HG02623 (cell line): ENCODE data around the gene USP22.
"Not testable (repeated sequence)": the region's sequence is repeated elsewhere in the genome, so short reads cannot be mapped to it uniquely, and the experiment has no call there.

ENCODE experiments used
- ATAC-seq: cut with Tn5 transposase; IDR thresholded peaks from one replicate; pipeline ENCODE4 v1.9.1; 2021; ENCODE audit warnings: moderate library complexity; ENCODE audit not compliant: unreplicated experiment

USP22 gene

DNA sequence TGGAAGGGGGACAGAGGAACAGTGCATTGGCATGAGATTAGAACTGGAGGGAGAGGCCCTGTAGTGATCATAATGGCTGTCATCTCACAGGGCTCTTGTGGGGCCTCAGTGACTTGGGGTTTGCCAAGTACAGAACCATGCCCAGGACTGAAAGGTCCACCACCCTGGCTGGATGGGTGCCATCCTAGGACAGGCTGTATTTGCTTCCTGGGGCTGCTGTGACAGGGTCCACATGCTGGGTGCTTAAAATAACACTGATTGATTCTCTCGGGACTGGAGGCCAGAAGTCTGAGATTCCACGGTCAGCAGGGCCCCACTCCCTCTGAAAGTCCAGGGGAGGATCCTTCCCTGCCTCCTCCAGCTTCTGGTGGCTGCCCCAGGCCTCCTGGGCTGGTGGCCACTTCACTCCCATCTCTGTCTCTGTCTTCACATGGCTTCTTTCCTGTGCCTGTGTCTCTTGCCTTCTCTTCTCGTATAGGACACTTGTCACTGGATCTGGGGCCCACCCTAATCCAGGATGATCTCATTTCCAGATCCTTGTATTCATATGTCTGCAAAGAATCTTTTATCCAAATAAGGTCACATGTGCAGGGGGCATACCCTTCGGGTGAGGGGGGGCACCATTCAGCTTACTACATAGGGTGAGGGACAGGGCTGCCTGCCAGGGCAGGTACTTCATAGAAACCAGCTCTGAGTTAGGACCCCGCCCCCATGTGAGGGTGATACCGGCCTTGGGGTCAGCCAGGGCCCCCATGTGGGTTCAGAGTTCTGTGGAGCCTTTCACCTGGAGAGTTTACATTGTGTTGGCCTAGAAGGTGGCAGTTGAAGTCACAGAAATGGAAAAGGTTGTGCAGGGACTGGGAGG is 52.6 kb downstream of the USP22 start:
- no peak for ATAC-seq

DNA sequence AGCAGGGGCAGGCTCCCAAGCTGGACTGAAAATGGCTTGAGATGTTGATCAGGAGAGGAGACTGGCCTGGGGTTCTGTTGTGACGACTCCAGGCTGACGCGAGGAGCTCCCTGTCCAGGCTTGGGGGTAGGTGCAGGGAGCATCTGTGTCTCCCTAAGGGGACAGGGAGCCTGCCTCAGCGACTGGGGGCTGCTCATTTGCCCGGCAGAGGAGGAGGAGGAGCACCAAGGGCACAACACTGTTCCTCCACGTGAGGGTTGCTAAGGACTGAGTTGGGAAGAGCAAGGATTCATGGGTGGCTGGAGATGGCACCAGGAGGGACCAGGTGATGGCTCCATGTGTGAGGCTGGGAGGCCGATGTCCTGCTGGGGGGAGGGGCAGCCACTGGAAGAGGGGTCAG is 53.3 kb downstream of the USP22 start:
- ATAC-seq, result no peak

DNA sequence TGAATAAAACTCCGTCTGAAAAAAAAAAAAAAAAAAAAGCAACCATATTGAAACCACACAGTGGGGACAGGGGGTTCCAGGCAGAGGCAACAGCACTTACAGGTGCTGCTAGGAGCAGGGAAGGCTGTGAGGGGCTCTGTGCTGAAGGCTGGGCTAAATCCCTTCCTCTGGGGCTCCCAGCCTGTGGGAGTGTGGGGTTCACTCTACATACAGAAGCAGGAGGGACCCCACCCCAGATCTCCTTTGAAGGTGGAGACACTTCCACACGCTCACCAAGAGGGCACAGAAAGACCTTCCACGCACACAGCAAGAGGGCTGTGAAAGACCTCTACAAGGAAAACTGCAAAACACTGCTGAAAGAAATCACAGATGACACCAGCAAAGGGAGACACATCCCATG is 53.9 kb downstream of the USP22 start:
- no peak for ATAC-seq

DNA sequence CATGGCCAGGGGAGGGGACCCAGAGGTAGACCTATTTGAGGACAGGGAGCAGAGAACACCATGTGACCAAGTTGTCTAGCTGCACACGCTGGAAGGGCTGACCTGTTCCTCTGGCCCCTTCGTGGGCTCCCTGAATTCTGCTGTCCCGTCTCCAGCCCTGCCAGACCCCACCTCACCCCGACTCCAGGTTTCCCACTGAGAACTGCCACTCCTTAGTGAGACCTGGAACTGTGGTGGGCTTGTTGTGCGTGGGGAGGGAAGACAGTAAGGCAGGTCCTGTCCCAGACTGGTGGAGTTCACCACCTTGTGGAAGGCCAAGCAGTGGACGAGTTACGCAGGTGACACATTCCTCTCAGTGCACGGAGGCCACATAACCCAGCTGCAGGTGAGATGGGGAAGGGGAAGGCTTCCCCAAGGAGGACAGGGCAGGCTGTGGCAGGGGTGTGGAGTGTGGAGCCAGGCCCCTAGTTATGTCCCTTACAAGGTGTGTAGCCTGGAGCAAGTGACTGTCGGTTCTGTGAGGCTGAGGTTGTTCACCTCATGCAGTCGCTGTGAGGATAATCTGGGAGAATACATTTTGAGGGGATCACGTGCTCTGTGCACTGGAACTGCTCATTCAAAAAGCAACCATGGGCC is 54.7 kb downstream of the USP22 start:
- ATAC-seq, result no peak

DNA sequence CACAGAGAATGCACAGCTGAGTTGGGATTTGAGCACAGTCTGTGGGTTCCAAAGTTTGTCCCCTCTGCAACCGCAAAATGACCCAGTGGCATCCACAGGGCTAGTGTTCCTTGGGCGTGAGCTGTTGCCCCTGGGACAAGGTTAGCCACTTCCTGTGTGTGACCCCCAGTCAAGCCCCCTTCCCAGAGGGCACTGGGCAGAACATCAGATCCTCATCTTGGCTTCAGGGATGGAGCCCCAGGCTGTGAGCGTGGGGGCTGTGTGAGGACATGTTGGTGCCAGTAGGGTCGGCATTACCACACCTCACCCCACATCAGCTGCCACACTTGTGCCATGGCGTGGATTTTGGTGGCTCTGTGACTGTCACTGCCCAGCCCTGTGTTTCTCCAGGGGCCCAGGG is 55.3 kb downstream of the USP22 start:
- no peak for ATAC-seq

DNA sequence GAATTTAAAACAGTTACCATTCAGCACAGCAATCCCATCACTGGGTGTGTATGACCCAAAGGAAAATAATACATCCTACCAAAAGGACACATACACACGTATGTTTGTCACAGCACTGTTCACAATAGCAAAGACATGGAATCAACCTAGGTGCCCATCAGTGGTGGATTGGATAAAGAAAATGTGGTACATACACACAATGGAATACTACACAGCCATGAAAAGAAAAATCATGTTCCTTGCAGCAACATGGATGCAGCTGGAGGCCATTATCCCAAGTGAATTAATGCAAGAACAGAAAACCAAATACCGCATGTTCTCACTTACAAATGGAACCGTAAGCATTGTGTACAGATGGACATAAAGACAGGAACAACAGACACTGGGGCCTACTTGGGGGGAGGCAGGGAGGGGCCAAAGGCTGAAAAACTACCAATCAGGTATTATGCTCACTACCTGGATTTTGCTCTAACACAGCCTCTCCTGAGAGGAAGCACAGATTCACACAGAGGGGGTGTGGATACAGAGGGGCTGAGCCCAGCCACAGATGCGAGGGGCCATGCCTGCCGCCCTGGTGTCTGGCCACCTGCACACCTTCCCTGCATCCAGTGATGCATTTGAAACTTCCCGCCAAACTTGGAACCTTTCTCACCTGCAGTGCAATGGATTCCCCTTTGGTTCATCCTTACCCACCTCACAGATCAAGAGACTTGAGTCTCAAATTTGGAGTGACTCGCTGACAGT is 55.9 kb downstream of the USP22 start:
- ATAC-seq, result no peak

DNA sequence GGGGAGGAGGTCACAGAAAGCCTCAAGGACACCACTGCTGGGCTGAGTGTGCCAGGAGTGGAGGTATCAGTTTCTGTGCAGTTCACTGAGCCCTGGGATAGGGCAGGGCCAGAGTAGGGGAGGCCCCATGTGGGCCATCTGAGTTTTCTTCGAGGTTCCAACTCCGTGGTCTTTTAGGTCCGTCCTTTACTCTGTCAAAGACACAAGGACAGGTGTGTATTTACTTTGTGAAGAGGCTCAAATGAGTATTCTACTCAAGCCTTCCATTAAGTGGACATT is 59.5 kb downstream of the USP22 start:
- no peak for ATAC-seq

DNA sequence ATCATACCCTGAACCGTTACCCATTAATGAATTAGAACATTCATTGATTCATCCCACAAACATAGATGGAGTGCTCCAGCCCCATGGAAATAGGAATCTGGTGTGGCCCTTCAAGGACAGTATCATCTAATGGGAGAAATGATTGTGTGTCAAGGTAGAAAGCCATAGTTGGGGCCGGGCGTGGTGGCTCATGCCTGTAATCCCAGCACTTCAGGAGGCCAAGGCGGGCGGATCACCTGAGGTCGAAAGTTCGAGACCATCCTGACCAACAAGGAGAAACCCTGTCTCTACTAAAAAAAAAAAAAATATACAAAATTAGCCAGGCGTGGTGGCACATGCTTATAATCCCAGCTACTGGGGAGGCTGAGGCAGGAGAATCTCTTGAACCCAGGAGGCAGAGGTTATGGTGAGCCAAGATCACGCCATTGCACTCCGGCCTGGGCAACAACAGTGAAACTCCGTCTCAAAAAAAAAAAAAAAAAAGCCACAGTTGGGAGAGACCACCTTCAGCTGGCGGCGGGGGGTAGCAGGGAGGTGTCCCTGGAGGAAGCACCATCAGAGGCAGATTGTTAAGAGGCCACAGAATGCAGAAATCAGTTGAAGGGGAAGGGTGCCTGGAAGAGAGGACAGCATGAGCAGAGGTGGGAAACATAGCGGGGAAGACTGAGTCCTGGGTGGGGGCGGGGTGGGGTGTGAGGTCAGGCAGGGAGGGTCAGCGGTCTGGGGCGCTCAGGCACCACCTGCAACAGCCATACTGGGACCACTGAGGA is 60.0 kb downstream of the USP22 start:
- no peak for ATAC-seq

DNA sequence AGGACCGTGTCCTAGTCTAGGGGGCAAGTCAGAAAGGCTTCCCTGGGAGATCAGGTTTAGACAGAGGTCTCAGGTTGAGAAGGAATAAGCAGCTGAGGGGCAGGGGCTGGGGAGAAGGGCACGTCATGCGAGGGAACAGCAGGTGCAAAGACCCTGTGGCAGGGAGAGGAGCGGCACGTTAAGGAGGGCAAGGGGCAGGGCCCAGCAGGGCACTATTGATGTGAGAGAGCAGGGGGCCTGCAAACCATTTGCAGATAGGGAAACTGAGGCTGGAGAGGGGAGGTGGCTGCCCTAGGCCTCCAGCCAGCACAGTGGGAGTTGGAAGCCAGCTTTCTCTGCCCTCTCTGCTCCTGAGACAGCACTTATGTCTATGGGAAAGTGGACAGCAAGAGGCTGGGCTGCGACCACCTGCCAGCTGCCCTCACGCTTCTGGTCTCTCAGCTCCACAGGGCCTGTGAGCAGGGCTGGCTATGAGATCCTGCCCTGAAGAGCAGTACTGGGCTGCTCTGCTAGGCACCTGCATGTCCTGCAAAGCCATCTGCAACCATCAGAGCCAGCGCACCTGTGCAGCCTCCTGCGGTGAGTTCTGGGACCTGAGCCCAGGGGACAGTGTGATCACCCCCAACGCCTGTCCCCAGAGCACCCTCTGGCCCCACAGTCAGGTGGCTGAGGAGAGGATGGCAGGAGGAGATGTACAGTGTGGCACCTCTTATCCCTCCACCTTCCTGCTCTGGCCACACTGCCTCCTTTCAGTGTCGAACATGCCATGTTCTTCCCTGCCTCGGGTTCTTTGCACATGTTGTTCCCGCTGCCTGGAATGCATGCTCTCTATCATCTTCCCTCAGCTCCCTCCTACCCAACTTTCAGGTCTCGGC is 61.5 kb downstream of the USP22 start:
- no peak for ATAC-seq

DNA sequence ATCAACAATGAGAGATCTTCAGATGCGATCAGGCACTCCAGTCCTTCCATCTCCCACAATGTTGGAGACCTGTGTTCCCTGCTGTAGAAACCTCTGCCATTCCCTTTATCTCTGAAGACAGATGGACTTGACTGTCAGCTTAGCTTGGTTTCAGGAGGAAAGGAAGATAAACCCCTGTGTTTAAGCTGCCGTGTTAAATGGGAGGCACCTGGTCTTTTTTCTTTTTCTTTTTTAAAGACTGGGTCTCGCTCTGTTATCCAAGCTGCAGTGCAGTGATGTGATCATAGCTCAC is 63.1 kb downstream of the USP22 start:
- ATAC-seq, result no peak

DNA sequence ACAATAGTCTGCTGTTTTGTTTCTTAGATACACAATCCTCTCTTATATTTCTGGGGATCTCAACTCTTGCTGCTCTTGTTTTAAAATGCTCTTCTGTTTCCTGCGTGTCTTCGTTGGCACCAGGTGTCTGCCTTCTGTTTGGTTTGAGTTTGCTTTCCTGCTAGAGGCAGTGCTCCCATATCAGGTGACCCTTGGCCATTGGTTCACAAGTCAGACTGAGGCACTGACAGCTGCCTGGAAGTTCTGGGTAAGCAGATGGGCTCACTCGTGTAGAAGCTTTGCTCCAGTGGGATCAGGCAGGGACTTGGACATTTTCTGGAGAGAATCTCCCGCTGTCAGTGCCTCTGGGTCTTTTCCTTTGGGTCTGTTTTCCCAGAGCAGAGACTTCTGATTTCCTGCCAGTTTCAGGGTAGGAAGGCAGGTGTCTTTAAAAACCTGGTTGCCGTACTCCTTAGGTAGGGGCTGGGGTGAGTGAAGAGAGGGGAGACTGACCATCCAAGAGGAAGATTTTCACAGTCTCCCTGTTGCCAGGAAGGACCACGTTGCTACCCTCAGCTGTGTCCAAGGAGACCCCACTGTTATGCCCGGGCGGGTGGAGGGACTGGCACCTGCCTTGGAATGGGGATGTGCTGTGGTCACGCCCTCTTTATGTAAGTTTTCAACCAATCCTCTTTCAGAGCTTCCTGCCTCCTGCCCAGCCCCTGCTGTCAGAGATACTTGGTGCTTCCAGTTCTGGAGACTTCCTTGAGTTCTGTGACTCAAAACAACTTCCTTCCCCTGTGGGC is 63.6 kb downstream of the USP22 start:
- not testable (repeated sequence) for ATAC-seq

DNA sequence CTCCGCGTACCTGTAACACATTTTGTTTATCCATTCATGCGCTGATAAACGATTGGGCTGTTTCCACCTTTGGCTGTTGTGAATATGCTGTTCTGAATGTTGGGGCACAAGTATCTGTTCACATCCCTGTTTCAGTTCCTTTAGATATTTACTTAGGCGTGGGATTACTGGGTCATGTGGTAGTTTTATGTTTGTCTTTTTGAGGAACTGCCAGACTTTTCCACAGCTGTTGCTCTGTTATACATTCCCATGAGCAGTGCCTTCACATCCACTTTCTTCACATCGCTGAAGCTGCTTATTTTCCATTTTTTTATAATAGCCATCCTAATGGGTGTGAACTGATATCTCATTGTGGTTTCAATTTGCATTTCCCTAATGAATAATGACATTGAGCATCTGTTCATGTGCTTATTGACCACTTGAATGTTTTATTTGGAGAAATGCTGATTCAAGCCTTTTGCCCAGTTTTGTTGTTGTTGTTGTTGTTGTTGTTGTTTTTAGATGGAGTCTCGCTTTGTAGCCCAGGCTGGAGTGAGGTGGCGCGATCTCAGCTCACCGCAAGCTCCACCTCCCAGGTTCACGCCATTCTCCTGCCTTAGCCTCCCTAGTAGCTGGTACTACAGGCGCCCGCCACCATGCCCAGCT is 65.1 kb downstream of the USP22 start:
- ATAC-seq, result not testable (repeated sequence)

DNA sequence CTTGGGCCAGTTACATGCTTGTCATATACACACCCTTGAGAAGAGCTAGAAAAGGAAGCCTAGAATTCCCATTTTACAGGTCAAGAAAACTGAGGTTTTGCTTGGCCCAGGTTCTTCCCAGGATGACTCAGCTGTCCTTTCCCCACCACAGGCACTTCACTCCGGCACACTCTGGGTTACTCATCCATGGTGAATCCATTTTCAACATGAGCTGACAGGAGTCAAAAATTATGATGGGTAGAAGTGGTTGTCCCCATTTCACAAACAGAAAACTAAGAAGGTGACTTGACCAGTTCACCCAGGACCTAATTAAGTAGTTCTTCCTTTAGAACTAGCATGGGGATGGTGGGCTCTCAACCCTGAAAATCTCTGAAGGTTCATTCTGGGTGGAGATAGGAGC is 67.2 kb downstream of the USP22 start:
- no peak for ATAC-seq

DNA sequence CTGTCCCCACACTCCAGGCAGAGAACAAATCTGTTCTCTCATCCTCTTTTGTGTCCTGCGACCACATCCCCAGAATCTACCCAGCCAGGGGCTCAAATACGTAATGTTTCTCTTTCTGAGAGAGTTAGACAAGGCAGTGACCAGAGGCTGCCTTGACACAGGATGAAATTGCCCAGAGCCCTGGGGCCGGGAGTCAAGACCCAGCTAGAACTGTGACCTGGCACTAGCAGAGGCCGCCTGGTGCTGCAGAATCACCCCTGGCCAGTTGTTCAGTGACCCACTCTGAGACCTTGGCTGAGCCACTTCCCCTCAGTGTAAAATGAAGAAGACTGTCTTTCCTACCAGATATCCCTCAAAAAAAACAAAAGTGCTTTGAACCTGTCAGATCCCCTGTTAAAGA is 72.5 kb downstream of the USP22 start:
- ATAC-seq, result no peak

DNA sequence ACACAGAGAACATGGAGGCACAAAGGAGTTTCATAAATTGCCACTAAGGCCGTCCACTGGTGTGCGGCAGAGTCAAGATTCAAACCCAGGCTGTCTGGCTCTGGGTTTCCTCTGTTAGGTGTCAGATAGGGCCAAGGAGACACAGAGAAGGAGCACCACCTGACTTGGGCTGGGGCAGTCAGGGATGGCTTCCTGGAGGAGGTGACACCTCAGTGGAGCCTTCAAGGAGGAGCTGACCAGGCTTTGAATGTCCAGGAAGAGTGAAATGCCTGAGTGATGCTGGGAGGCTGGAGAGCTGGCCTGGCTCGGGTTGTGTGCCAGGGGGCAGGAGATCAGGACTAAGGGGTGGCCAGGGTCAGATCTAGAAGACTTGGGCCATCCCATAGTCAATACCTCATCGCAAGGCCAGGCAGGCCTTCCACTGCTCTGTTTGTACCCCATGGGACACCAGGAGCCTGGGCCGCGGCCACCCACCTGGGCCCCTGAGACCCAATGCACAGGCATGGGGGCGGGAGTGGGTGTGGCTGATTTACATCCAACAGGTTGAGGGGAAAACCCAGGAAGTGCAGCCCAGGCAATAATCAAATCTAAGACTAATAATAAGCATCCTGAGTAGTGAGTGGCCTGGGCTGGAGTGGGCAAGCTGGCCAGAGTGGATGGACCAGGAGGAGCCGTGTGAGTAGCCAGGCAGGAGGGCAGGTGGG is 73.7 kb downstream of the USP22 start:
- no peak for ATAC-seq

DNA sequence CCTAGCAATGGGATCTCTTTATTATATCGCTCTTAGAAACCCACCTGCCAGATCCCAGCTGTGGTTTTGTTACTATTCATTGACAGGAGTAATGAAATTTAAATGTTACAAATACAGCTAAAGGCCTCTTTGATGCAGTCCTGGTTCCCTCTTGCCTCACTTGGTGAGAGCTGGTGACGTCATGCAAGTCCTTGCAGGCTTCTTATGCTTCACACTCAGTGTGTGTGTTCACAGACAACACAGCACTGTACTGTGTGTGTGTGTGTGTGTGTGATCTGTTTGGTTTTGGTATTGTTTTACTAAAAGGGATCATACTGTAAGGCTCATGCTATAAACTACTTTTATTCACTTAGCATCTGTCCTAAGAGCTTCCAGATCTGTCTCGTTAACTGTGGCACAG is 75.0 kb downstream of the USP22 start:
- no peak for ATAC-seq

DNA sequence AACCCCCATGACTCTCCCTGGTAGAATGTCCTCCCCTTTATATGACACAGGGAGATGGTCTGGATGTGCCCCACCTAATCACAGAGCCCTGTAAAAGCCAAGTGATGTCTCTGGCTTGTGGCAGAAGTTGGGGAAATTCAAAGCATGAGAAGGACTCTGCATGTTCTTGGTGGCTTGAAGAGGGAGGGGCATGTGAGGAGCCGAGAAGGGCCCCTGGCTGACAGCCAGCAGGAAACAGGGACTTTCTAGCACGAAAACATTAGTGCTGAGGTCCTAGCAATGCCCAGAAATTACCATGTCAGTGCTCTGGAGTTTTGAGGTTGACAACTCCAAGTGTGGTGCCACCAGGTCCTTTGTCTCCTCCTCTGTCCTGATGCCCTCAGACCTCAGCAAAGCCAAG is 75.9 kb downstream of the USP22 start:
- ATAC-seq, result no peak

DNA sequence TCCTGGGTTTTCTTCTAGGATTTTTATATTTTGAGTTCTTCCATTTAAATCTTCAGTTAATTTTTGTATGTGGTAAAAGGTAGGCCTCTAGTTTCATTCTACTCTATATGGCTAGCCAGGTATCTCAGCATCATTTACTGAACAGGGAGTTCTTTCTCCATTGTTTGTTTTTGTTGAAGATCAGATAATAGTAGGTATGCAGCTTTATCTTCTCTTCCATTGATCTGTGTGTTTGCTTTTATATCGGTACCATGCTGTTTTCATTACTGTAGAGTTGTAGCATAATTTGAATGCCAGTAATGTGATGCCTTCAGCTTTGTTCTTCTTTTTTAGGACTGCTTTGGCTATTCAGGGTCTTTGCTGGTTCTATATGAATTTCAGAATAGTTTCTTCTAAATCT is 77.3 kb downstream of the USP22 start:
- ATAC-seq, result no peak

DNA sequence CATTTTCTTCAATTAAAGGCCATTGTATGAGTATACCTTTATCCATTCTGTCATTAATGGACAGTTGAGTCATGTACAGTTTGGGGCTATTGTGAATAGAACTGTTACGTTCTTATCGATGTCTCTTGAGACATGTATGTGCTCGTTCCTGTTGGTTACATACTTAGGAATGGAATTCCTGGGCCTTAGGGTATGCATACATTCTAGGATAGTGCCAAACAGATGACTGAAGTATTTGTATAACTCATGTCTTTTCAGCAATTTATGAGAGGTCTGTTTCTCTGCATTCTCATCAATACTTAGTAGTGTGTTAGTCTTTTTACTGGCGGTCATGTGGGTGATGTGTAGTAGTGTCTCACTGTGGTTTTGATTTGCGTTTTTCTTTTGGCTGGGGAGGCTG is 81.2 kb downstream of the USP22 start:
- no peak for ATAC-seq
